ENCODE results near the gene SH3BGRL2.

Gene SH3BGRL2

GRCh38 chr6:79687759-79688158 lies 56.6 kb downstream of the SH3BGRL2 start:
- Mint-ChIP-seq H3K27me3 (no peaks in the 10 kb centered on the region), H3K9me3 (peaks cover 0 to 8% of the 10 kb centered on the region in 2 donors), H3K4me3 (peak overlapping the region; percentile 29 to 67), H3K27ac (peak overlapping the region in 1 of 2 donors; percentile 81), H3K4me1 (peaks cover 36% of the 10 kb centered on the region)
- DNase-seq (no peak), ATAC-seq (no peak)

GRCh38 chr6:79694156-79694555 lies 63.0 kb downstream of the SH3BGRL2 start:
- DNase-seq (no peak), ATAC-seq (no peak)
- no peak overlapping the region for H3K27ac Mint-ChIP-seq
- no peaks in the 10 kb centered on the region for H3K9me3 Mint-ChIP-seq
- H3K4me1 Mint-ChIP-seq = peaks cover 43% of the 10 kb centered on the region
- no peak overlapping the region for H3K4me3 Mint-ChIP-seq
- H3K27me3 Mint-ChIP-seq = no peaks in the 10 kb centered on the region

GRCh38 chr6:79694623-79695343 lies 63.7 kb downstream of the SH3BGRL2 start:
- DNase-seq (no peak), ATAC-seq (no peak)
- Mint-ChIP-seq H3K4me1 (peaks cover 45% of the 10 kb centered on the region), H3K4me3 (no peak overlapping the region), H3K27me3 (no peaks in the 10 kb centered on the region), H3K9me3 (no peaks in the 10 kb centered on the region), H3K27ac (peak overlapping the region in 1 of 2 donors; percentile 28)

GRCh38 chr6:79697430-79697829 lies 66.3 kb downstream of the SH3BGRL2 start:
- no peak for DNase-seq
- H3K27ac Mint-ChIP-seq = peak overlapping the region; percentile 86 to 89
- H3K4me1 Mint-ChIP-seq = peaks cover 37% of the 10 kb centered on the region
- H3K9me3 Mint-ChIP-seq = no peaks in the 10 kb centered on the region
- peak overlapping the region in 1 of 2 donors; percentile 39 for H3K4me3 Mint-ChIP-seq
- no peaks in the 10 kb centered on the region for H3K27me3 Mint-ChIP-seq
- ATAC-seq = peak; percentile 73

- DNase-seq (no peak), ATAC-seq (no peak)
Measured at GRCh38 chr6:79699606-79700005, 68.5 kb downstream of the SH3BGRL2 start.

GRCh38 chr6:79702691-79703090 lies 71.6 kb downstream of the SH3BGRL2 start:
- Mint-ChIP-seq H3K9me3 (no peaks in the 10 kb centered on the region), H3K4me1 (peaks cover 45% of the 10 kb centered on the region), H3K27ac (no peak overlapping the region), H3K27me3 (no peaks in the 10 kb centered on the region), H3K4me3 (peak overlapping the region; percentile 20 to 48)
- ATAC-seq (peak; percentile 97), DNase-seq (peak; percentile 35 to 71)

More at GRCh38 chr6:79699606-79700005, 68.5 kb downstream of the SH3BGRL2 start:
- H3K4me1 Mint-ChIP-seq = peaks cover 48% of the 10 kb centered on the region
- no peaks in the 10 kb centered on the region for H3K9me3 Mint-ChIP-seq
- no peak overlapping the region for H3K4me3 Mint-ChIP-seq
- no peaks in the 10 kb centered on the region for H3K27me3 Mint-ChIP-seq
- no peak overlapping the region for H3K27ac Mint-ChIP-seq

GRCh38 chr6:79704200-79704599 lies 73.1 kb downstream of the SH3BGRL2 start:
- Mint-ChIP-seq H3K27me3 (no peaks in the 10 kb centered on the region), H3K27ac (no peak overlapping the region), H3K4me3 (no peak overlapping the region), H3K9me3 (no peaks in the 10 kb centered on the region), H3K4me1 (peaks cover 30% of the 10 kb centered on the region)
- ATAC-seq = no peak
- DNase-seq = no peak

GRCh38 chr6:79705456-79705995 lies 74.4 kb downstream of the SH3BGRL2 start:
- H3K9me3 Mint-ChIP-seq = no peaks in the 10 kb centered on the region
- H3K4me3 Mint-ChIP-seq = no peak overlapping the region
- ATAC-seq (no peak), DNase-seq (no peak)
- H3K27ac Mint-ChIP-seq = no peak overlapping the region
- no peaks in the 10 kb centered on the region for H3K27me3 Mint-ChIP-seq
- H3K4me1 Mint-ChIP-seq = peaks cover 28% of the 10 kb centered on the region

- H3K27ac Mint-ChIP-seq = no peak overlapping the region
- no peaks in the 10 kb centered on the region for H3K9me3 Mint-ChIP-seq
Measured at GRCh38 chr6:79706527-79706926, 75.4 kb downstream of the SH3BGRL2 start.

GRCh38 chr6:79707621-79708020 lies 76.5 kb downstream of the SH3BGRL2 start:
- no peak for ATAC-seq
- DNase-seq = no peak
- no peak overlapping the region for H3K27ac Mint-ChIP-seq
- no peaks in the 10 kb centered on the region for H3K27me3 Mint-ChIP-seq
- H3K9me3 Mint-ChIP-seq = no peaks in the 10 kb centered on the region
- peaks cover 32% of the 10 kb centered on the region for H3K4me1 Mint-ChIP-seq
- no peak overlapping the region for H3K4me3 Mint-ChIP-seq

More at GRCh38 chr6:79706527-79706926, 75.4 kb downstream of the SH3BGRL2 start:
- DNase-seq = no peak
- Mint-ChIP-seq H3K27me3 (no peaks in the 10 kb centered on the region), H3K4me3 (no peak overlapping the region), H3K4me1 (peaks cover 29% of the 10 kb centered on the region)
- ATAC-seq = no peak

GRCh38 chr6:79708095-79708791 lies 77.1 kb downstream of the SH3BGRL2 start:
- H3K9me3 Mint-ChIP-seq = no peaks in the 10 kb centered on the region
- no peak overlapping the region for H3K4me3 Mint-ChIP-seq
- ATAC-seq = no peak
- no peak overlapping the region for H3K27ac Mint-ChIP-seq
- no peaks in the 10 kb centered on the region for H3K27me3 Mint-ChIP-seq
- peaks cover 29% of the 10 kb centered on the region for H3K4me1 Mint-ChIP-seq
- no peak for DNase-seq

GRCh38 chr6:79710127-79710526 lies 79.0 kb downstream of the SH3BGRL2 start:
- no peak overlapping the region for H3K4me3 Mint-ChIP-seq
- H3K9me3 Mint-ChIP-seq = no peaks in the 10 kb centered on the region
- peaks cover 24% of the 10 kb centered on the region for H3K4me1 Mint-ChIP-seq
- H3K27ac Mint-ChIP-seq = no peak overlapping the region
- ATAC-seq = no peak
- no peak for DNase-seq
- no peaks in the 10 kb centered on the region for H3K27me3 Mint-ChIP-seq

GRCh38 chr6:79711167-79711566 lies 80.0 kb downstream of the SH3BGRL2 start:
- ATAC-seq (no peak), DNase-seq (no peak)
- Mint-ChIP-seq H3K27ac (no peak overlapping the region), H3K4me1 (peaks cover 19% of the 10 kb centered on the region), H3K27me3 (no peaks in the 10 kb centered on the region), H3K9me3 (no peaks in the 10 kb centered on the region), H3K4me3 (no peak overlapping the region)

- H3K27me3 Mint-ChIP-seq = no peaks in the 10 kb centered on the region
- no peak overlapping the region for H3K27ac Mint-ChIP-seq
- H3K4me3 Mint-ChIP-seq = no peak overlapping the region
- no peak for ATAC-seq
- no peak for DNase-seq
- peaks cover 18% of the 10 kb centered on the region for H3K4me1 Mint-ChIP-seq
- no peaks in the 10 kb centered on the region for H3K9me3 Mint-ChIP-seq
Measured at GRCh38 chr6:79712144-79712543, 81.0 kb downstream of the SH3BGRL2 start.

GRCh38 chr6:79712616-79713135 lies 81.5 kb downstream of the SH3BGRL2 start:
- Mint-ChIP-seq H3K27ac (no peak overlapping the region), H3K9me3 (no peaks in the 10 kb centered on the region), H3K27me3 (no peaks in the 10 kb centered on the region), H3K4me3 (no peak overlapping the region), H3K4me1 (peaks cover 18% of the 10 kb centered on the region)
- ATAC-seq (no peak), DNase-seq (no peak)

Data from stimulated activated naive CD8-positive, alpha-beta T cell treated with anti-CD3 and anti-CD28 coated beads, Interleukin-15, amount 100 ng/mL, for 72 hours (primary cell).